PC-9 (cell line): ENCODE measurements around the gene RPP25L.

Experiments
- CTCF ChIP-seq: fragments of 200-600 bp; sonication (generic); conservative IDR thresholded peaks from 2 replicates; pipeline ENCODE4 v1.6.1; 2017; ENCODE audit warnings: mixed run types, antibody characterized with exemption, mild to moderate bottlenecking, moderate library complexity
- EZH2 ChIP-seq: fragments of 200-600 bp; sonication (generic); IDR thresholded peaks from 2 replicates; pipeline ENCODE4 v1.8.0; 2017; ENCODE audit warnings: antibody characterized with exemption, low read depth

GRCh38 chr9:34568133-34568532, 43.8 kb downstream of the RPP25L start:
- TF ChIP-seq CTCF (no peak), EZH2 (no peak)
